Rectal smooth muscle tissue (tissue), 1 donor: Measurements from ENCODE around the gene PLCL1.

Source experiments
- H3K27ac ChIP-seq: one replicate; pipeline ENCODE4 v1.7.0; 2013; ENCODE audit warnings: low read depth, low read length, inconsistent platforms
- H3K27me3 ChIP-seq: one replicate; pipeline ENCODE4 v1.7.0; 2013; ENCODE audit warnings: low read length; ENCODE audit not compliant: control insufficient read depth, insufficient read depth
- H3K36me3 ChIP-seq: one replicate; pipeline ENCODE4 v1.7.0; 2013; ENCODE audit warnings: low read length; ENCODE audit not compliant: control insufficient read depth, insufficient read depth
- H3K4me1 ChIP-seq: one replicate; pipeline ENCODE4 v1.7.0; 2013; ENCODE audit warnings: low read length; ENCODE audit not compliant: control insufficient read depth, insufficient read depth
- H3K4me3 ChIP-seq: one replicate; pipeline ENCODE4 v1.7.0; 2013; ENCODE audit warnings: low read length
- H3K9ac ChIP-seq: one replicate; pipeline ENCODE4 v1.7.0; 2013; ENCODE audit warnings: low read length

The PLCL1 gene

DNA sequence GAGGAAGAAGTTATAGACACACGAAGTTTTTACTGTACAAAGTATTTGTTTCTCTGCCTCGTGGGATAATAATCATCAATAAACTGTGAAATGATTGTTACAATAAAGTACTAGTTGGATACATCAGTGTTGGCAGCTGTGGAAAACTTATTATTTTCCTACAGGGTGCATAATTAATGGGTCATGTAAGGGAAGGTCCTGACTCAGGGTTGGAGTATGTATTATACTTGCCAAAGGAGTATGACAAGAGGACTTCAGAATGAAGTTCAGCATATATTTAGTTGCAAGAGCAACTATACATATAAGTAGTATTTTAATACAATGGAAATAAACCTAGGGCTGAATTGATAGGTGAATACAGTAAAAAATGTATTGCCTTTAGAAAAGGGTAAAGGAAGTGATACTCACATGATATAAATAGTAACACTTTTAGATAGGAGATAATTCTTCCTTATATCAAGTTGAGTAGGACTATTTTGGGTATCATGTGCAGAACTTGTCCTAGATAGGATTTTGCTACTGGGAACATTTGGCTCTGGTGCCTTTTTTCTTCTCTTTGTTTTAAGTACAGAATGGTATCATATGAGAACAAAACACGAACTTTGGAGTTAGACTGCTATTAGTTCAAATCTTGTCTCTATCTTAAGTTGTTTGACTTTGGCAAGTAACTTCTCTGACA lies 79.1 kb downstream of the PLCL1 start:
- Histone ChIP-seq H3K36me3 (no peaks in the 10 kb centered on the region), H3K27me3 (no peaks in the 10 kb centered on the region), H3K4me3 (no peak overlapping the region), H3K27ac (no peak overlapping the region), H3K4me1 (peaks cover 2% of the 10 kb centered on the region), H3K9ac (no peak overlapping the region)

DNA sequence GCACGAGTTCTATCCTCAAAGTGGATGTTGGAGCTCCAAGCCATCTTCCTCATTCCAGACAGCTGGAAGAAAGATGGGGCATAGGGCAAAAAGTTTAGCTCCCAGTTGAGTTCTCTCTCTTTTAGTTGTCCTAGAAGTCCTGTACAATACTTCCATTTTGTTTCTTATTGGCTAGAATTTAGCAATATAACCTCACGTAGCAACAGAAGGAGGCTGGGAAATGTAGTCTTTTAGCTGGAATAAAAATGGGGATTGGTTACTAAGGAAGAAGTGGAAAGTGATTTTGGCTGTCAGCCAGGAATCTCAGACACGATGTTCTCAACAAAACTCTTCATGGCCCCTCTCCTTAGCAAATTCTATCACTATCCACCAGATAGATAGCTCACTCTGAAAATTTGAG lies 79.9 kb downstream of the PLCL1 start:
- no peaks in the 10 kb centered on the region for H3K4me1 ChIP-seq
- H3K4me3 ChIP-seq: no peak overlapping the region
- H3K27ac ChIP-seq: no peak overlapping the region
- no peaks in the 10 kb centered on the region for H3K36me3 ChIP-seq
- no peak overlapping the region for H3K9ac ChIP-seq
- H3K27me3 ChIP-seq: no peaks in the 10 kb centered on the region

DNA sequence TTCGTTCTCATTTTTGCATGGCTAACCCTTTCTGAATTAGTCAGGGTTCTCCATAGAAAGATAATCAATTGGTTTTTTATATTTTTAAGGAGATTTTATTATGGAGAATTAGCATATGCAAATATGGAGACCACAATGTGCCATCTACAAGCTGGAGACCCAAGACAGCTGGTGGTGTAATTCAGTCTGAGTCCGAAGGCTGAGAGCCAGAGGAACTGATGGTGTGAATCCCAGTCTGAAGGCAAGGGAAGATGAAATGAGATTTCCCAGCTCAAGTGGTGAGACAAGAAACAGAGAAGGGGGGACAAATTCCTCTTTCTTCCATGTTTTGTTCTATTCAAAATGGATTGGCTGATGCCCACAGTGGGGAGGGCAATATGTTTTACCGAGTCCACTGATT lies 80.7 kb downstream of the PLCL1 start:
- H3K4me1 ChIP-seq: no peaks in the 10 kb centered on the region
- no peak overlapping the region for H3K9ac ChIP-seq
- no peak overlapping the region for H3K4me3 ChIP-seq
- no peak overlapping the region for H3K27ac ChIP-seq
- no peaks in the 10 kb centered on the region for H3K36me3 ChIP-seq
- H3K27me3 ChIP-seq: no peaks in the 10 kb centered on the region

DNA sequence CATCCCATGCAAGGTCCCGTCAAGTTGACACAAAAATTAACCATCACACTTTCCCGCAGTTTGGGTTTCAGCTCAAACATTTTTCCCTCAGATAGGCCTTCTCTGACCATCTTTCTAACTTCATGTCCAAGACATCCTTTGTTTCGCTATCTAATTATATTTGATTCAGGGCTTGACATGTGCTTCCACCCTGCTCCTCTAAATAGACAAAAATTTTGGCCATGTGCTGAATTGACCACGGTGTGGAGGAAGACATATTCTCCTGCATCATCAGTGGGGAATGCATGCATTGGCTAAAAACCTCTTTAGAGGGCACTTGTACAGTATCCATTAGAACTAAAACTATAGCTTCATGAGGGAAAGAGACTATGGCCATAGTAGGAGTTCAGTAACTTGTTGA lies 81.2 kb downstream of the PLCL1 start:
- H3K9ac ChIP-seq: no peak overlapping the region
- H3K27ac ChIP-seq: no peak overlapping the region
- H3K4me1 ChIP-seq: no peaks in the 10 kb centered on the region
- no peak overlapping the region for H3K4me3 ChIP-seq
- no peaks in the 10 kb centered on the region for H3K27me3 ChIP-seq
- no peaks in the 10 kb centered on the region for H3K36me3 ChIP-seq

DNA sequence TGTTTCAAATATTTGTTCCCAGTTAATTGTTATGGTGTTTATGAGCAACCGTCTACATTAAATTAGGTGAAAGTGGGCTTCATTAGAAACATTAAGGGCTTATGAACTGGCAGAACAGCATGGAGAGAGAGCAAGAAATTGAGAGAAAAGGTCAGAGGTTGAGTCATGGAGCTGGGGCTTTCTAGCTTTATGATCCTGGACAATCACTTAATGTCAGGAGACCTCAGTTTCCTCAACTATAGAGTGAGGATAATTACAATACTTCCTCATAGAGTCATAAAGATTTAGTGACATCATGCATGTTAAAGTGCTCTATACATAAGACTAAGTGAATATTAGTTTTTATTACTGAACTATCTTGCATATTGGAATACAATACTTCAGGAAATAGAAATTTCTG lies 83.9 kb downstream of the PLCL1 start:
- Histone ChIP-seq H3K9ac (no peak overlapping the region), H3K36me3 (no peaks in the 10 kb centered on the region), H3K4me1 (peaks cover 12% of the 10 kb centered on the region), H3K27ac (no peak overlapping the region), H3K4me3 (no peak overlapping the region), H3K27me3 (no peaks in the 10 kb centered on the region)

DNA sequence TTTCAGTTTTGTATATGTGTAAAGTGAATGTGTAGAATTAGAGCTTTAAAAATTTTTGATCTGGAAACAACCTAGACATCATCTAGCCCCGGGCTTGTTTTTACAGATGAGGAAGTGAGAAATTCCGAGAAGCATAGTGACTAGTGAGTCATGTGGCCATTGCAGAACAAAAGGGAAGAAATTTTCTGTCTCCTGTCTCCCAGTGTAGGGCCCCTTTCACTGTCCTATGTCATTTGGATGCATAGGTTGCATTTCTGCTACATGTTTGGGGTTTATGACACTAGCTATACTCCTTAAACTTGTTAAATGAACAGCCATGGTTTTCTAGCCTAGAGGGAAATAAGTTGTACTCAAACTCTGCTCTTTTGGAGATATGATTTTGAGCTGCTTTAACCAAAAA lies 84.6 kb downstream of the PLCL1 start:
- Histone ChIP-seq H3K27ac (no peak overlapping the region), H3K4me3 (no peak overlapping the region), H3K9ac (no peak overlapping the region), H3K36me3 (no peaks in the 10 kb centered on the region), H3K4me1 (peaks cover 12% of the 10 kb centered on the region), H3K27me3 (no peaks in the 10 kb centered on the region)

DNA sequence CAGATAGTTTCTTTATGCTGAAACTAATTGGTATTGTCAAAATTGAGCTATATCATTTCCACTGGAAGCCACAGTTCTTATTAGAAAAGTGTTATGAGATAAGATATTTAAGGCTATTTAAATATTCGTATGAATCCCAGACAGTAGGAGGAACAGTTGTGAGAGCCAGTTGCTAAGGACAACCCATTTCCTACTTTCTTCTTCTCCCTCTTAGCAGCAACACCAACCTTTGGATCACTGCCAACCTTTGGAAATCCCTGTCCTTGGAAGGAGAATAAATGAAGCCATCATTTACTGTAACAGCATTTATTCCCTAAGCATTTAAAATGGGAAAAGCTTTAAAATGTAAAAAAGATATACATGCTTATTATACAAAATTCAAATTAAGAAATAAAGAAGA lies 85.8 kb downstream of the PLCL1 start:
- Histone ChIP-seq H3K27ac (no peak overlapping the region), H3K4me3 (no peak overlapping the region), H3K9ac (no peak overlapping the region), H3K36me3 (no peaks in the 10 kb centered on the region), H3K27me3 (no peaks in the 10 kb centered on the region), H3K4me1 (peaks cover 12% of the 10 kb centered on the region)

DNA sequence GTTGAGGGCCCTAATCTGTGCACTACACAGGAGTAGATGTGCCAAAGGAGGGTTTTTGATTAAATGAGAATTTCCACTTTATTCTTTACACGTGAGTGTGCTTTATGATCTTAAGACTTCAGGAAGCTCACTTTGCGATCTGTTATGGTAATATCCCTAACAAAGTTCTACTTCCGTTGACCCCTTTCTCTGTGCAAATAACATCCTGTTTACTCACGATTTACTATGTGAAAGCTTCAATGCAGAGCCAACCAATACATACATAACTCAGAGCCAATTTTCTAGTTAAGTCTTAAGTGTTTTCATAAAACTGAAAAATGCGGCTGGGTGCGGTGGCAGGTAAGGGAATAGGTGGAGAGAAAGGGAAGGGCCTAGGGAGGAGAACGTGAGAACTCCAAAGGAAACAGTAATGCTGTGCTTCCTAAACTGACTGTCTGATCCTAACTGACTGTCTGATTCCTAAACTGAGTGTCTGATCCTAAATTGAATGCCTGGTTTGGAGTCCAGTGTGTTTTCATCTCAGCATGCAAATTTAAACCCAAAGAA lies 87.6 kb downstream of the PLCL1 start:
- H3K4me1 ChIP-seq: peaks cover 12% of the 10 kb centered on the region
- no peaks in the 10 kb centered on the region for H3K36me3 ChIP-seq
- no peak overlapping the region for H3K9ac ChIP-seq
- no peak overlapping the region for H3K27ac ChIP-seq
- H3K4me3 ChIP-seq: no peak overlapping the region
- no peaks in the 10 kb centered on the region for H3K27me3 ChIP-seq

DNA sequence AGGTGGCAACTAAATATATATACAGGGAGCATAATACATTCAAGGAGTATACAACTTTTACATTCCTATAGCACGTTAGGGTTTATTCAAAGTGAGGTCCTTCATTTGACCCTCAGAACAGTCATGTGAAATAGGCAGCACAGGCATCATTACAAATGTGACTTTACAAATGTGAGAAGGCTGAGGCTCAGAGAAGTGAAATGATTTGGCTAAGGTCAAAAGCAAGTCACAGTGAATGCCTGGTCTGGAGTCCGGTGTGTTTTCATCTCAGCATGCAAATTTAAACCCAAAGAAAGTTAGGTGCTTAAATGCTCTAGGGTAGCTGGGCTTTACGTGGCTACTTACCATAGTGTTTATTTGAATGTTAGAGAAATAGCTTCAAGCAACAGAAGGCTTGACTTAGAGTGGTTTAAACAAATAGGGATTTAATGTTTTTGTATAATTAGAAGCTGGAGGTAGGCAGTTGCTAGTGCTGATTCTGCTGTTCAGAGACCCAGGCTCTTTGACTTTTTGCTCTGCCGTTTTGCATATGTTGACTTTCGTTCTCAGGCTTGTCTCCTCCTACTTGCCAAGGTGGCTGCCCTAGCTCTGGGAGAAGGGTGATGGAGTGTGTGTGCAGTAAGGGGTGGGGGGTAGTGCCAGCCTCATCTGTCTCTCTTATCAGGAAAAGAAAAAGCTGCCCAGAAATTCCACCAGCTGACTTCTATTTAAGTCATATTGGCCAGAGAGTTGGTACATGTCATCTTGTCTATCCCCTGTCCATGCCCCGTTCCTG lies 89.2 kb downstream of the PLCL1 start:
- H3K36me3 ChIP-seq: no peaks in the 10 kb centered on the region

DNA sequence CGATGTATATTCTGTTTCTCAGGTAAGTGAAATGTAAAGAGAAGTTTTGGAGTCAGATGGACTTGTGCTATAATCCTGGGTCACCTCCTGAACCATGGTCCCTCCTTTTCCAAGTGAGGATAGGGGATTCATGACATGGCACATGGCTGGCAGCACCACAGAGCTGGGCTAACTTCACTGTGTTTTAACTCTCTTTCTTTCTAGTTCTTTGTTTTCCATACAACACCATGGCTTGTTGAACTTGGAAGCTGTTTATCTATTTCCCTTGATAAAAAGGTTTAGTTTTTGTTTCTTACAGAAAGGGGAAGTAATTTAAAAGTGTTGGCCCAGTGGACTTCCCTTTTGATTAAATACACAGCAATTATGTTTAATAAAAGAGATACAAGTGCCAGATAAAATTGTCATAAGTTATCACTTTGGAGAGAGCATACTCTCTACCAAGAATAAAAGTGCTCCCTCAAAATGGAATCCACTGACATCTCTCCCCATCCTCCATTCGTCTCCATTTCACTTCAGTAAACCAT lies 90.4 kb downstream of the PLCL1 start:
- H3K4me1 ChIP-seq: peaks cover 12% of the 10 kb centered on the region
- H3K27me3 ChIP-seq: no peaks in the 10 kb centered on the region
- no peak overlapping the region for H3K9ac ChIP-seq
- no peaks in the 10 kb centered on the region for H3K36me3 ChIP-seq
- no peak overlapping the region for H3K27ac ChIP-seq
- no peak overlapping the region for H3K4me3 ChIP-seq

More for the DNA sequence above, 89.2 kb downstream of the PLCL1 start:
- no peak overlapping the region for H3K4me3 ChIP-seq
- peaks cover 12% of the 10 kb centered on the region for H3K4me1 ChIP-seq
- H3K27ac ChIP-seq: no peak overlapping the region
- H3K9ac ChIP-seq: no peak overlapping the region
- no peaks in the 10 kb centered on the region for H3K27me3 ChIP-seq

DNA sequence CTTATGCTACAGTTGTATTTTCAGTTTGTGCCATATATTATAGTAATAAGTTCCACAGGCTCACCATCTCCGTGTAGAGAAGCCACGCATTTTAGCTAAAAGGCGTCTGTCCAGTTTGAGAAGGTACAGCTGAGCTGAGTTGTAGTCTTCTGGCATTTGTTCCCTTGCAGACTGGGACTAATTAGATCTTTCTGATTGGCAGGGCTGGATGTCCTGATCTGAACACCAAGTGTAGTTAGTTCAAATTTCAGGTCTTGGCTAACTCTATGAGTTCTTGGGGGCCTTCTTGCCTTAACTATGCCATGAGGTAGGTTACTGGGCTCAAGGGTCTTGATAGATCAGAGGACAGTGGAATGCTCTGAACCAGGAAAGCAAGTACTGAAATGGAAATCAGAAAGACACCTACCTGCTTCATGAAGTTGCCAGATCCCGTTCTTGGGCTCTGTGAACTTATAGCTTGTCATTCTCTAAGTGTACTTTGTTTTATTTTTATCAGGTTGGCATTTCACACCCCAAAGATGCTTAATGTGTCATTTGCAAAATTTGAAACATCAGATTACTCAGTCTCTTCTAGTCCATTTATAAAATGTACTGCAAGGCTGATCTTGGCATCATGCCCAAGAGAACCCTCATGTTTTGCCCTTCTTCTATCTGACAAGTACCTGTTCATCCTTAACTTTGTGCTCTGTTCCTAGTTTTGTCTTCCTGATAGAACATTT lies 93.7 kb downstream of the PLCL1 start:
- Histone ChIP-seq H3K4me1 (no peaks in the 10 kb centered on the region), H3K27ac (no peak overlapping the region), H3K4me3 (no peak overlapping the region), H3K9ac (no peak overlapping the region), H3K36me3 (no peaks in the 10 kb centered on the region), H3K27me3 (no peaks in the 10 kb centered on the region)

DNA sequence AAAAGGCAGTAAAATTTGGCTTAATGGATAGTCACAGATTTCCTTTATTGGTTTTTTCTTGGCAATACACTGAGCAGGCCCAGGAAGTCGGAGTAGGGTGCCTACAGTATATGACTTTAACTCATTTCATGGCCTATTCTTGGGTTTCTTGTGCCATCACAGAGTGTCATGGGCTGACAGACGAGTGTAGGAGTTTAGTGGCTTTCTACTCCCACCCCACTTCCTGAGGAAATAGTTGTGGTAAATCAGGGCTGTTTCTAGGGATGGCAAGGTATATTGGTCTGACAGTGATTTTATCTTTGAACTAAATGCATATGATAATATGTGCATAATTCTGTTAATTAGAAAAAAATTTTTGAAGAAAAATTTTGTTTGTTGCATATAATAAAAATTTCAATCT lies 100.1 kb downstream of the PLCL1 start:
- Histone ChIP-seq H3K9ac (no peak overlapping the region), H3K27me3 (no peaks in the 10 kb centered on the region), H3K27ac (no peak overlapping the region), H3K36me3 (no peaks in the 10 kb centered on the region), H3K4me3 (no peak overlapping the region), H3K4me1 (peaks cover 2% of the 10 kb centered on the region)
